Stimulated activated CD8-positive, alpha-beta memory T cell treated with anti-CD3 and anti-CD28 coated beads, Interleukin-15, amount 100 ng/mL, for 24 hours (primary cell): Measurements from ENCODE around the gene TMEM52.

ENCODE experiments used
- DNase-seq: peaks from one replicate; pipeline ENCODE4 v3.0.0-alpha.2; 2020; ENCODE audit warnings: low read depth

The TMEM52 gene

GRCh38 chr1:1926886-1927660, 8.0 kb upstream of the TMEM52 start:
- no peak for DNase-seq

- no peak for DNase-seq
These were observed 7.3 kb upstream of the TMEM52 start for GRCh38 chr1:1926346-1926811.

- DNase-seq = no peak
These were observed 6.6 kb upstream of the TMEM52 start for GRCh38 chr1:1925437-1926345.

GRCh38 chr1:1924849-1925248, 5.8 kb upstream of the TMEM52 start:
- DNase-seq = no peak

GRCh38 chr1:1924386-1924785, 5.3 kb upstream of the TMEM52 start:
- DNase-seq = no peak

- no peak for DNase-seq
These were observed 4.1 kb upstream of the TMEM52 start for GRCh38 chr1:1922956-1923833.

- DNase-seq = no peak
These were observed 3.5 kb upstream of the TMEM52 start for GRCh38 chr1:1922702-1922955.

GRCh38 chr1:1921901-1922701, 3.0 kb upstream of the TMEM52 start:
- DNase-seq = no peak

GRCh38 chr1:1921459-1921862, 2.4 kb upstream of the TMEM52 start:
- no peak for DNase-seq

- no peak for DNase-seq
These were observed 1.8 kb upstream of the TMEM52 start for GRCh38 chr1:1920608-1921458.

GRCh38 chr1:1920057-1920607, 1.1 kb upstream of the TMEM52 start:
- no peak for DNase-seq

GRCh38 chr1:1919304-1920056, 401 bp upstream of the TMEM52 start:
- peak; percentile 95 for DNase-seq

GRCh38 chr1:1917995-1918900, 831 bp downstream of the TMEM52 start:
- DNase-seq = no peak

GRCh38 chr1:1917304-1917976, 1.6 kb downstream of the TMEM52 start:
- no peak for DNase-seq

GRCh38 chr1:1916851-1917251, 2.2 kb downstream of the TMEM52 start:
- no peak for DNase-seq

- DNase-seq = no peak
These were observed 2.9 kb downstream of the TMEM52 start for GRCh38 chr1:1915911-1916840.
